C4-2B (cell line): Measurements from ENCODE around the gene FLYWCH1.

Experiments
- ZFX ChIP-seq: fragments of 450-650 bp; IDR thresholded peaks from 2 replicates; pipeline ENCODE4 v1.6.1; 2017
- TF ChIP-seq, protein P1 (sequence below): fragments of 450-650 bp; conservative IDR thresholded peaks from 2 replicates; pipeline ENCODE4 v1.5.1; 2017; ENCODE audit warnings: mild to moderate bottlenecking

DNA sequence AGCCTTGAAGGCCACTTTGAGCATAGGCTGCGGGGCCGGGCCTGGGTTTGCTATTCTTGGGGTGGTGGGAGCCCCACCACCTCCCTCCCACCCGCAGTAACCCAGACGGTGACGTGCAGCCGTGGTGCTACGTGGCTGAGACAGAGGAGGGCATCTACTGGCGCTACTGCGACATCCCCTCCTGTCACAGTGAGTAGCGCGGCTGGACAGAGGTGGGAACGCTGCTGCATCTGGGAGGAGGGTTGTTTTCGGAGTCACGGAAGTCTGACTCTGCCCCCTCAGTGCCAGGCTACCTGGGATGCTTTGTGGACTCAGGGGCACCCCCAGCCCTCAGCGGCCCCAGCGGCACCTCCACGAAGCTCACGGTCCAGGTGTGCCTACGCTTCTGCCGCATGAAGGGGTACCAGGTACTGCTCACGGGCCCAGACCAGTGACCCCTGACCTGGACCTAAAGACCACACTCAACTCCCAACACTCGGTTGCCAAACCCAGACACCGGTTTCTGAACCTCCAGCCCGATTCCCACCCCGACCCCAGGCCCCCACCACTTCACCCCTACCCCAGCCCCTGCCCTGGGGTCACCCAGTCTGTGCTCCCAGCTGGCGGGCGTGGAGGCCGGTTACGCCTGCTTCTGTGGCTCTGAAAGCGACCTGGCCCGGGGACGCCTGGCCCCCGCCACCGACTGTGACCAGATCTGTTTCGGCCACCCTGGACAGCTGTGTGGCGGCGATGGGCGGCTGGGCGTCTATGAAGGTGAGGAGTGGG lies 54.5 kb downstream of the FLYWCH1 start:
- TF ChIP-seq, protein P1, sequence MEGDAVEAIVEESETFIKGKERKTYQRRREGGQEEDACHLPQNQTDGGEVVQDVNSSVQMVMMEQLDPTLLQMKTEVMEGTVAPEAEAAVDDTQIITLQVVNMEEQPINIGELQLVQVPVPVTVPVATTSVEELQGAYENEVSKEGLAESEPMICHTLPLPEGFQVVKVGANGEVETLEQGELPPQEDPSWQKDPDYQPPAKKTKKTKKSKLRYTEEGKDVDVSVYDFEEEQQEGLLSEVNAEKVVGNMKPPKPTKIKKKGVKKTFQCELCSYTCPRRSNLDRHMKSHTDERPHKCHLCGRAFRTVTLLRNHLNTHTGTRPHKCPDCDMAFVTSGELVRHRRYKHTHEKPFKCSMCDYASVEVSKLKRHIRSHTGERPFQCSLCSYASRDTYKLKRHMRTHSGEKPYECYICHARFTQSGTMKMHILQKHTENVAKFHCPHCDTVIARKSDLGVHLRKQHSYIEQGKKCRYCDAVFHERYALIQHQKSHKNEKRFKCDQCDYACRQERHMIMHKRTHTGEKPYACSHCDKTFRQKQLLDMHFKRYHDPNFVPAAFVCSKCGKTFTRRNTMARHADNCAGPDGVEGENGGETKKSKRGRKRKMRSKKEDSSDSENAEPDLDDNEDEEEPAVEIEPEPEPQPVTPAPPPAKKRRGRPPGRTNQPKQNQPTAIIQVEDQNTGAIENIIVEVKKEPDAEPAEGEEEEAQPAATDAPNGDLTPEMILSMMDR = no peak
- TF ChIP-seq ZFX = no peak
